Fibroblast of gingiva (primary cell): Measurements from ENCODE around the gene GSN.

Source experiments
- DNase-seq: peaks from one replicate; pipeline ENCODE4 v3.0.0-alpha.2; 2011; ENCODE audit warnings: low read depth

GSN gene

GRCh38 chr9:121372239-121373010, 104.5 kb downstream of the GSN start:
- DNase-seq = peak; percentile 98

- peak; percentile 98 for DNase-seq
Measured at GRCh38 chr9:121373011-121373729, 105.2 kb downstream of the GSN start.

- DNase-seq = no peak
Measured at GRCh38 chr9:121376214-121376830, 108.4 kb downstream of the GSN start.

- DNase-seq = no peak
Measured at GRCh38 chr9:121380846-121381245, 112.9 kb downstream of the GSN start.
